HepG2 (cell line): ENCODE results near the gene MYL4. TPM values are rescaled to one million over a fixed set of nuclear protein-coding genes. Genes with fewer than 3 reads are reported as not detected.

Experiments used
- ATAC-seq: fragments of 200-7000 bp; cut with Tn5 transposase; 3 replicates; pipeline ENCODE4 v1.9.1; 2020; ENCODE audit warnings: mild to moderate bottlenecking, moderate library complexity
- BruUV-seq: library from RNA; stranded (reverse); fragments of 400-500 nt; replicated peaks from 2 replicates; lab custom pipeline; 2021; lab: Mats Ljungman, UMichigan
- CTCF ChIA-PET: fragments of 300-600 bp; formaldehyde crosslinking; extraction: SDS; loops from one replicate; lab custom pipeline; 2021; ENCODE audit warnings: low total read pairs, inconsistent platforms, low intra/inter-chr PET ratio; lab: Yijun Ruan, JAX
- POLR2A ChIA-PET: fragments of 350-600 bp; sonication (Branson Sonifier 250); formaldehyde crosslinking; loops from one replicate; lab custom pipeline; 2020; ENCODE audit warnings: antibody characterized with exemption, inconsistent platforms; lab: Yijun Ruan, JAX
- DNase-seq: peaks from one replicate; pipeline ENCODE4 v3.0.0-alpha.2; 2015; ENCODE audit warnings: low spot score
- FAIRE-seq: peaks from 3 replicates; lab custom pipeline; 2011; peaks lifted over from hg19 to GRCh38; lab: Jason Lieb, UNC
- H2AFZ ChIP-seq: one replicate; pipeline ENCODE4 v1.6.1; 2011; ENCODE audit warnings: low read length, inconsistent platforms
- H3K27ac ChIP-seq: fragments of 300-600 bp; 3 replicates; pipeline ENCODE4 v1.8.0; 2011; ENCODE audit warnings: mixed run types, mild to moderate bottlenecking, mixed read lengths, low read length, inconsistent platforms; ENCODE audit not compliant: insufficient read depth; ENCODE audit errors: extremely low read length
- H3K27me3 ChIP-seq, 2 experiments: fragments of 200-600 bp in 1 of 2; 2 replicates in 1 of 2; 3 replicates in 1 of 2; pipeline versions ENCODE4 v1.6.0 to v1.8.0; 2011; ENCODE audit warnings: low read length in 2 of 2, mild to moderate bottlenecking in 2 of 2, moderate library complexity in 2 of 2, inconsistent platforms in 1 of 2; ENCODE audit not compliant: insufficient read depth in 2 of 2, control insufficient read depth in 1 of 2
- H3K36me3 ChIP-seq, 2 experiments: fragments of 200-600 bp in 1 of 2; replicated peaks in 1 of 2; 2 replicates in 1 of 2; 3 replicates in 1 of 2; pipeline versions ENCODE4 v1.5.1 to v1.8.0; 2011; ENCODE audit warnings: low read length in 2 of 2, inconsistent platforms in 1 of 2; ENCODE audit not compliant: insufficient read depth in 2 of 2, control insufficient read depth in 1 of 2
- H3K4me1 ChIP-seq: 2 replicates; pipeline ENCODE4 v1.5.1; 2012; ENCODE audit warnings: low read length, inconsistent platforms; ENCODE audit not compliant: insufficient read depth
- H3K4me2 ChIP-seq: 2 replicates; pipeline ENCODE4 v1.6.0; 2011; ENCODE audit warnings: low read depth, low read length, inconsistent platforms
- H3K4me3 ChIP-seq, 3 experiments: fragments of 200-600 bp in 1 of 3; sonication (generic), shearing (Covaris generic) in 1 of 3; replicated peaks in 1 of 3; 2 replicates each; pipeline ENCODE4 v1.5.1; 2011 to 2016; ENCODE audit warnings: low read length in 3 of 3, inconsistent platforms in 2 of 3, low read depth in 2 of 3, mild to moderate bottlenecking in 2 of 3, control low read depth in 1 of 3, mixed read lengths in 1 of 3; ENCODE audit not compliant: insufficient read depth in 1 of 3
- H3K79me2 ChIP-seq: one replicate; pipeline ENCODE4 v1.6.1; 2011; ENCODE audit warnings: low read length, inconsistent platforms; ENCODE audit not compliant: insufficient read depth
- H3K9ac ChIP-seq: 2 replicates; pipeline ENCODE4 v1.6.0; 2011; ENCODE audit warnings: mild to moderate bottlenecking, low read depth, low read length, inconsistent platforms; ENCODE audit not compliant: insufficient read depth
- H3K9me3 ChIP-seq: 2 replicates; pipeline ENCODE4 v1.5.1; 2012; ENCODE audit warnings: mild to moderate bottlenecking, low read length
- H4K20me1 ChIP-seq: 2 replicates; pipeline ENCODE4 v1.6.0; 2011; ENCODE audit warnings: inconsistent platforms, mild to moderate bottlenecking, low read length, moderate library complexity; ENCODE audit not compliant: insufficient read depth
- ATF5 ChIP-seq: sonication (generic); formaldehyde crosslinking; IDR thresholded peaks from 2 replicates; pipeline ENCODE4 v1.4.0; 2020; ENCODE audit warnings: mild to moderate bottlenecking, low read depth, missing genetic modification reagents
- ZBTB7A ChIP-seq: sonication (generic); formaldehyde crosslinking; IDR thresholded peaks from 2 replicates; pipeline ENCODE4 v1.8.0; 2022; ENCODE audit warnings: mild to moderate bottlenecking, missing genetic modification reagents
- ZMYM4 ChIP-seq: sonication (generic); formaldehyde crosslinking; IDR thresholded peaks from 2 replicates; pipeline ENCODE4 v1.8.1; 2023; ENCODE audit warnings: mild to moderate bottlenecking, missing genetic modification reagents
- ZNF737 ChIP-seq: sonication (generic); formaldehyde crosslinking; IDR thresholded peaks from 2 replicates; pipeline ENCODE4 v1.5.0; 2020; ENCODE audit warnings: missing genetic modification reagents, mild to moderate bottlenecking, borderline replicate concordance
- WGBS: methylation state at CpG from one replicate; pipeline ENCODE4 v1.1.6; 2017; ENCODE audit warnings: low lambda C conversion rate; 5-methylcytosine and 5-hydroxymethylcytosine counted together
- in situ Hi-C: cut with HindIII; loops from 2 replicates; pipeline ENCODE4 v1.10.0; 2017; ENCODE audit warnings: low pct_unique_long_range_greater_than_20kb; ENCODE audit not compliant: extremely low pct_ligation_motif_present
- intact Hi-C: fragments of 100-400 bp; cut with micrococcal nuclease; formaldehyde crosslinking; loops from one replicate; pipeline ENCODE4 v1.10.0; 2022; ENCODE audit not compliant: unreplicated experiment
- polyA plus RNA-seq, 8 experiments: library from polyadenylated mRNA; depleted of rRNA in 3 of 8; stranded (reverse) in 7 of 8; unstranded in 1 of 8; fragments of >200 nt; fragmentation: Illumina TruSeq in 4 of 8; extraction: Trizol in 4 of 8; gene quantifications; 2 replicates each; pipeline versions ENCODE4 v1.2.1 to v1.2.3, GENCODE V29; 2011 to 2016; ENCODE audit warnings: low read depth in 4 of 8, missing spikeins in 1 of 8, mixed read lengths in 1 of 8; ENCODE audit not compliant: insufficient read depth in 1 of 8
- total RNA-seq, 5 experiments: library from RNA; depleted of rRNA; stranded (reverse); fragments of >200 nt; fragmentation: Illumina TruSeq; extraction: Trizol; gene quantifications; 2 replicates each; pipeline ENCODE4 v1.2.3, GENCODE V29; 2016; ENCODE audit warnings: low read depth in 1 of 5

Gene MYL4
- total and polyA plus RNA-seq, 2 of the 13 experiments (the other 11 are each of a cell fraction or from before 2014, with no cell fraction given), result not detected

DNA sequence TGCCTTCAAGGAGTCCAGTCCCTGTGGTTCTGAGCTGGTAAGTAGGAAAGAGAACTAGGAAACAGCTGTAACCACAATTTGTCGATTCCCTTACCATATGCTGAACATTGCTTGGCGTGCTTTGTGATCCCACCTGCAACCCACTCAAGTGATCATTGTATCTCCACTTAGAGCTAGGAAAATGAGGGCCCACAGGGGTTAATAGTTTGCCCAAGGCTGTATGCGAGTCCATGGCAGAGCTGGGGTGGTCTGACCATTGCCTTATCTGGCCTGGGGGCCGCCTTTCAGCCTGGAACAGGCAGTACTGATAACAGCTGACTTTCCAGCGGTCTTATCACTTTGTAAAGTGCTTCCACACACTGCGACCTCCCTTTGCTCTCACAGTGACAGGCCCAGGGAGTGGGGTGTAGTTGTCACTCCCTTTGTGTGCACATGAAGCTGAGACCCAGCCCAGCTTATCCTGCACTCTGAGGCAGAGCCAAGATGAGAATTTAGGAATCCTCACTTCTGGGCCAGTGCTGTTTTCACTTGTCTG, 9.8 kb downstream of the MYL4 start:
- BruUV-seq, result no TSS peak
- ATAC-seq, result no peak; the same call in 1 of the 3 replicates
- 17% methylated on average over 6 of the region's 6 CpGs for WGBS

DNA sequence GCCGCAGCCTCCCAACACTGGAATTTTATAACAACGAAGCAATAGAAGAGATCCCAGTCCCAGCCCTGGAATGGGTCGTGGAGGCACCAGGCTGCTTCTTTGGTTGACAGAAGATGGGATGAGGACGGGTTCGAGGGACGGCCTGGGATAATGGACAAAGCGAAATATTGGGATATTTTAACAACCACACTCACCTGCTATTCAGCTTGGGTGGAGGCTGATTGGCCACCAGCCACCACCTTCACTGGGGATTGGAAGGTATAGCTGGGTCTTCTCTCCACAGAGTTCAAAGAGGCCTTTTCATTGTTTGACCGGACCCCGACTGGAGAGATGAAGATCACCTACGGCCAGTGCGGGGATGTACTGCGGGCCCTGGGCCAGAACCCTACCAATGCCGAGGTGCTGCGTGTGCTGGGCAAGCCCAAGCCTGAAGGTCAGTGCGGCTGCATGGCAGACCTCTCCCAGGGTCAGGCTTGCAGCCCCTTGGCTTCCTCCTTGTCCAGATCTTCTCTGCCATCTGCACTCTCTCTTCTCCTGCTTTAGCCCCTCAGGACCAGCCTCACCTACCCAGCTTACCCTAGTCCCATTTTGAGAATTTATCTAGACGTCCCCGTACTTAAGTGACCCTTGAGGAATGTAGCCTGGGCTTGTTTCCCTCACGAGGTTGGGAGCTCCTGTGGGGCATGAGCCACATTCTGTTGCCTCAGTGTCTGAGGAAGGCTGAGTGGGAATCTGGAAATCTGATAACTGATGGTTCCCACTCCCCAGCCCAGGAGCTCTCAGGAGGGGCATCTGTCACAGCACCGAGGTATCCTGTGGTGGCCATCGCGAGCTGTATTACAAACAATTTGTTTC, 10.7 kb downstream of the MYL4 start:
- H3K4me1 ChIP-seq, result peaks cover 12% of the 10 kb centered on the region
- 56% methylated on average over 20 of the region's 21 CpGs for WGBS
- ChIA-PET CTCF (no interaction called here), POLR2A (interaction anchor here (1.5 kb wide), 1 partner anchor 19 kb away, joined by 4 read pairs; no protein-coding TSS in a partner anchor)
- H3K27me3 ChIP-seq, result peaks cover 7 to 32% of the 10 kb centered on the region in 2 experiments; a peak in 3 of 5 replicates
- TF ChIP-seq ZMYM4 (CRISPR knock-in tag), result no peak
- TF ChIP-seq ATF5, result no peak
- BruUV-seq, result no TSS peak
- no peaks in the 10 kb centered on the region for H3K36me3 ChIP-seq
- H3K9ac ChIP-seq, result no peak overlapping the region
- H2AFZ ChIP-seq, result no peak overlapping the region
- ATAC-seq, result no peak
- FAIRE-seq, result no peak
- no peaks in the 10 kb centered on the region for H4K20me1 ChIP-seq
- intact Hi-C loops (loop anchor here (10.0 kb wide), 1 partner anchor 395 kb away; no protein-coding TSS in a partner anchor), in situ Hi-C loops (no loop called here)
- DNase-seq, result no peak
- peaks cover 9% of the 10 kb centered on the region; the same call in 1 of the 2 replicates for H3K9me3 ChIP-seq
- no peak overlapping the region for H3K4me2 ChIP-seq
- H3K27ac ChIP-seq, result no peak overlapping the region
- no peak overlapping the region for H3K4me3 ChIP-seq
- H3K79me2 ChIP-seq, result no peaks in the 10 kb centered on the region

More for the DNA sequence above, 9.8 kb downstream of the MYL4 start:
- Histone ChIP-seq H3K27me3 (peaks cover 7 to 32% of the 10 kb centered on the region in 2 experiments; a peak in 3 of 5 replicates), H3K4me2 (peak overlapping the region; percentile 25; the same call in 1 of the 2 replicates), H3K4me1 (peaks cover 9% of the 10 kb centered on the region), H2AFZ (no peak overlapping the region), H3K9ac (no peak overlapping the region), H3K9me3 (peaks cover 1% of the 10 kb centered on the region; the same call in 1 of the 2 replicates), H3K79me2 (no peaks in the 10 kb centered on the region), H3K36me3 (no peaks in the 10 kb centered on the region), H4K20me1 (no peaks in the 10 kb centered on the region), H3K4me3 (no peak overlapping the region), H3K27ac (no peak overlapping the region)
- POLR2A ChIA-PET, result interaction anchor here (1.5 kb wide), 1 partner anchor 18 kb away, joined by 4 read pairs; no protein-coding TSS in a partner anchor
- DNase-seq (no peak), FAIRE-seq (no peak)
- intact Hi-C loops (no loop called here), in situ Hi-C loops (no loop called here)
- 0 out of 2 replicates have a peak, but pooled peaks have one; percentile 25 for TF ChIP-seq ZBTB7A
- no peak for TF ChIP-seq ZNF737
- CTCF ChIA-PET, result no interaction called here
